ENCODE measurements around the gene RAMP3.

The RAMP3 gene

DNA sequence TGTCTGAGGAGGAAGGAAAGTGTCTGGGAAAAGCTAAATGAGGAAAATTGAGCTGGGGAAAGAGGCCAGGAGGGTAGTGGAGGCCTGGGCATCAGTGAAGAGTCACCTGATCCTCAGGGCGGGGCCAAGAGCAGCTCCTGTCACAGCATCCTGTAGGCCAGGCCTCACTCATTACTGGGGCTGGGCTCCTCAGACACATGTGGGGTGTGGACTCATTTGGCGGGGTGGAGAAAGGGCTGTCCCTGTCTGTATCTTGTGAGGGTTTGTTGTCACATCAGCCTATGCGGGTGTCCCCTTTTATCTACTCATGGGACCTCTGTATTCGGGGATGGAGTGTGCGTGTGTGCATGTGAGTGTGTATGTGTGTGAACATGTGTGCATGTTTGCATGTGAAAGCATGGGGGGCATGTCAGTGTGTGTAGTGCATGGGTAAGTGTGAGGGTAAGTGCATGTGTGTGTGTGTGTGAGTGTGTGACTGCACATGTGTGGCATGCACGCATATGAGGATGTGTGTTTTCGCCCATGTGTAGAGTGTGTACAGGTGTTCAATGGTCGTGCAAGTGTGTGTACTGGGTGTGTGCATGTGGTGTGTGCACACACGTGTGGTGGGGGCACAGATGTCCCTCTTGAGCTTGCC is 67.8 kb downstream of the RAMP3 start:
- no peak for DNase-seq

DNA sequence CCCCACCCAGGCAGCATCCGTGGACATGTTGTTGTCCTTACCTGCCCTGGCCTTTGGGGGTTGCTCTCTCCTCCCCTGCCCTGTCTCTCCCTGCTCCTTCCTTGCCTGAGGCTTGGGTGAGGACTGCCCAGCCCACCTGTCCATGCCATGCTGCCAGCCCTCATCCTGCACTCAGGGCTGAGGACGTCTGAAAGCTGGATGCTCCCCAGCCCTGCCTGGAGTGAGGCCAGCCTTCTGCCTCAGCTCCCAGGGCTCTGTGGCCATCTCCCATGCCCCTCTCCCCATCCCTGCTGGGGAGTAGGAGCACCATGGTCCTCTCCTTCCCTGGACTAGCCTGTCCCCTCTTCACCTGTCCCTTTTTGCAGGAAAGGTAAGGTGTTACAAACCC is 68.4 kb downstream of the RAMP3 start:
- no peak for DNase-seq

DNA sequence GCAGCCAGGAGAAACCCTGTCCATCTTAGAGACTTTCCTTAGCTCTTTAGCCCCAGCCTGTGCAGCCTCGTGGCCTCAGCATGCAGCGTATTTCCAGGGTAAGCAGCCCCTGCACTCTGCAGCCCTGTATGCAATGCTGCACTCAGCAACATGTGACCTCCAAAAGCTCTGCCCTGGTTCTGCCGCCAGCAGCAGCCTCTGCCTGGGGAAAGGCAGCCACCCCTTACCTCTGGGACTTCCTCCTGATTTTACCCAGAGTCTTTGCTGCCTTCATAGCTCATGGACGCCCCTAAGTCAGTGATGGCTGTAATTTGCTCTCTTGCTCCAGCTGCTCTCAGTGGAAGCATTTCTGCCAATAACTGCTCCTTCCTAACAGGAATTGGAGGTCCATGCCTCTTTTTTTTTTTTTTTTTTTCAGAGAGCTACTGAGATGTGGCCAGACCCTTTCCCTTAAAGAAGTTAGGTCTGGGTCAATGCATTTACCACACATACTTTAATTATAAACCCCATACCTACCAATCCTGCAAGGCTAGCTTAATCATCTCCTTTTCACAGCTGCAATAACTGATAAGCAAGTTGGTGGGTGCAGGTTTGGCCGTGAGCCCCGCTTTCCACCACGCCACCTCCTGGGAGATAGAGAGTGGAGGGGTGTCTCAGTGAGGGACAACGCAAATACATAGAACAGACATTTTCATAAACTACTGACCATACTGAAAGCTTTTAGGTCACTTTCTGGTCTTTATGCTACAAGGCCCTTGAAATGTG is 71.7 kb downstream of the RAMP3 start:
- DNase-seq = no peak

DNA sequence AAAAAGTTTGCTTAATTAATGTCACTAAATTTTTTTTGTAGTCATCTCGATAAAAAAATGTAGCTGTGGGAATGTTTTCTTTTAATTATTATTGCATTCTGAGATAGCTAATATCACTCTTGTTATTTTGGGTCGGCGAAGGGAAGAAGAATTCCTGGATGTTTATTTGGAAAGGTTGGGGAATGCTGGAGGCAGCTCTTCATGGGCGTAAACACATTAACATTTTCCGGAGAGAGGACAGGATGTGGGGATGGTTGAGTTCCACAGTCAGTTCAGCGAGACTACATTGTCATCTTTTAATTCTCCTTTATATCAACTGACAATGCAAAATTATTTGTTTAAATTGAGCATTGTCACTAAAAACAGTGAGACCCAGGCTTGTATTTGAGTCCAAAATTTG is 72.5 kb downstream of the RAMP3 start:
- DNase-seq = no peak

DNA sequence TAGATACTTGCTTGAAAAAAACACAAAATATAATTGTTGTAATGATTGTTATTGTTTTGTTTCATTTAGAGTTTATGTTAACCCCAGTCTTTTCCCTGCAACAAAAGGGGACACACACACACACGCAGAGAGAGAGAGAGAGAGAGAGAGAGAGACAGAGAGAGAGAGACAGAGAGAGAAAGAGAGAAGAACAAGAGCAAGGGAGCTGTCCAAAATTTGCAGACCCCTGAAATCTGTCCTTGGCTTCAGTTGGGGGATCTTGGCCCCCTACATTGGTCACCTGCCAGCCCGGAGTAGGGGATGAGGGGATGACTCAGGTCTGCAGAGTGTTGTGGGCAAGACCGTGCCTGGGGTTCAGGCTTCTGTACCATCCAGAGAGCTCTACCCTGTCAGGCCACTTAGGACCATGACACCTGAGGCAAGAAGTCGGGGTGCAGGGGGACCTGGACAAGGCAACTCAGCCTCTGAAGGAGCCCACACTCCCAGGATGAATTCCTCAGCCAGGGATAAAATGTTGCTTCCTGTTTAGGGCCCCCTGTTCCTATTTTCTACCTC is 73.1 kb downstream of the RAMP3 start:
- no peak for DNase-seq

DNA sequence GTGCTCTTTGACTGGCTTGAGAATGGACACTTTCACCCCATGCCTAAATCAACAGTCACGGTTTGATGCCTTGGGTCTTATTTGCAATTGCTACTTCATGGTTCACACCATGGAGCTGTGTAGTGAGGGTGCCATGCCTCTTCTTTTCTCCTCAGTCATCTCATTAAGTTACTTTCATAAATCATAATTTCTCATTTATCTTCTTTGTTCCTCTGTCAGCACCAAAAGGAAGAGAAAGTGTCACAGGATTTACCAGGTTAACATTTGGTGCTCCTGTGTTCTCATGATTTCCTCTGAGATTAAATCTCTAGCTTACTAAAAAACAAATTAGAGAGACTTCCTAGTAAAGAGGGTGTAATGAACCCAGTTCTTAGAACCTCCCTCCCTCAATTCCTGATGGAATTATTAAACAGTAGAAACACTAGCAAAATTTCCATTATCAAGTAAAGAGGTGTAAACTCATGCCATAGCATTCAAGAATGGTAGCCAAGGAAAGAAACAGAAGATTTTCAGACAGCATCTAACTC is 75.7 kb downstream of the RAMP3 start:
- DNase-seq = no peak
